Measurements from ENCODE around the gene SERINC2.

Gene SERINC2

DNA sequence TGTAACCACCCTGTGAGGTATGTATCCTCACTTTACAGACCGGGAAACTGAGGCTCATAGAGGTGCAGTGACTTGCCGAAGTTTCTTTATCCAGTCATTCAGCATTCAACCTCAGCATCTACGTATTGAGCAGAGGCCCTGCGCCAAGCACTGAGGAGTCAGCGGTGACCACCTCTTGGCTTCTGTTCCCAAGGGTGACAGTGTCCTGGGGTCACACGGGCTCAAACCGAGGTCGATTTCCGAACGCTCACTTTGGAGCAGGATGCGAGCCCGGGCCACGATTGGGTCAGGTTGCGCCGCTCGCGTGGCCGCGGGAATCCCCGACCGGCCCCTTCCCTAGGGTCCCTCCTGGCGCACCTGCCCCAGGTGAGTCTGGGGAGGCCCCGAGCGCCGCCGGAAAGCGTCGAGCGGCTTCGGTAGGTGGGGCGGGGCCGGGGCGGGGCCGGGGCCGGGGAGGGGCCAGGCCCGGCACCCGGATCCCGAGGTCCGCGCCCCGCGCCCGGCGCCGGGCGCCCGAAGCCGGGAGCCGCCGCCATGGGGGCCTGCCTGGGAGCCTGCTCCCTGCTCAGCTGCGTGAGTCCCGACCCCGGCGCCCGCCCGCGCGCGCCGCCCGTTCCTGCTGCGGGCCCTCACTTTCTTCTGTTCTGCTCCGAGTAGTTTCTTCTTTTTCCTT lies at the start of gene SERINC2:
Gene SERINC2 (plus strand): TSS at position 482 of the 673 bp plus-strand sequence. CDS start 53 bp downstream, at position 535.
- no peak for DNase-seq

DNA sequence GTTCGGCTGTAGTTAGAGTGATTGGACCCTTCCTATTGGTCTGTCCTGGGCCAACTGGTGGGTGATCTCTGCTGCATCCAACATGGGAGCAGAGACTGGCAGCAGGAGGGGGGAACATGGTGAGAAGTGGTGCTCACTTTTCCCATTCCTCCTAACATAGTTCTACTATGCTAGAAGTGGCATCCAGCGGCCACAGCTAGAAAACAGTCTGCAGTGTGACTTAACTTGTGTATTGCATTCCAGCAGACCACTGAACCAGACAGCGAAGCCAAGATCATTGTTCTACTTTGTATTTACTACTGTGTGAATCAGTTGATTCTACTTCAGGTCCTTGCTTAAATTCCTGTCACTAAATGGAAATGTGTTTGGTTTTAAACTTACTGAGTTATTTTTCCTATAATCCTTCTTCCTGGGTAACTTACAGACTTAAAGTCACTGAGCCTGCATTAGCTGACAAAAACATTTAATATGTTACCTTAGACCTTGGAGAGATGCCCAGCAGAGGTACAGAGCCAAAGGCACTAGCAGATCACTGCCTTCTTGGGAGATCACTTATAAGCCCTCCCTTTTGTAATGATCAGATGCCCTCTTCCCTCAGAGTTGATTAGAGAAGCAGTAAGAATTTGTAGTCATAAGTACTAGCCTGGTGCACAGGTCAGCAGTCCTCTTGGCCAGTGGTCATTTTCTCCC lies 48.3 kb upstream of the SERINC2 start:
- no peak for DNase-seq

DNA sequence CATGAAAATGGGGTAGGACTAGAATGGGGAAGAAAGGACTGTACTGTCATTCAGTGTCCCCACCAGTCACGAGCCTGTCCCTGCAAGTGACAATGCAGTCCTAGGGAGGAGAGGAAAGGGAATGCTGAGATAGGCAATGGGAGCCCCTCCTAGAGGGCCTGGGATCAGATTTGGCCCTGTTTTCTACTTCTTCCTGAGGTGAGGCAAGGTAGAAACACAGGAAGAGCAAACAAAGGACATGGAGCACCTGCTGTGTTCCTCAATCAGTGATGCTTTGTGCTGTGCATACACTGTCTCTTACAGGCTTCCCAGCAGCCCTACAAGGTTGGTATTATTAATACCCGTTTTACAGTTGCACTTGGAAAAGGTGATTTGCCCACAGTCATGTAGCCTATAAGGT lies 46.2 kb upstream of the SERINC2 start:
- DNase-seq: no peak

DNA sequence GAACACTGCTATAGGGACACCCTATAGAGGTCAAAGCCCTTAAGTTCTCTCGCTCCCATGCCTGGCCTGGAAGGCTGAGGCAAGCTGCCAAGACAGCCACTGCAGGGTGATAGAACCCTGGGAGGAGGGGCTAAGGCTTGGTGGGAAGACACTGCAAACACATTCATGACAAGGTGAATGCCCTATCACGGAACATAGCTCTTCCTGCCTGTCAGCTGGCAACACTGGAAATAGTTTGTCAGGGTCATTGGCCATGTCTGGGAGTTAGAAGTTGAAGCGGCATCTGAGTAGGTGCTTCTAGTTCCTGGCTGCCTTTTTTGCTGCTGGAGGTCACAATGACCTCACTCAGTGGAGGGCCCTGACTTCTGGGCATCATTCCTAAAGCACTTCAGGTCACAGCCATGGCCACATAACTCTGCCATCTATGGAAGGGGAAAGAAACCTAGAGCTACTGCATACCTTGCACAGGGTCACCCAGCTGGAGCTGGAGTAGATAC lies 44.4 kb upstream of the SERINC2 start:
- no peak for DNase-seq

DNA sequence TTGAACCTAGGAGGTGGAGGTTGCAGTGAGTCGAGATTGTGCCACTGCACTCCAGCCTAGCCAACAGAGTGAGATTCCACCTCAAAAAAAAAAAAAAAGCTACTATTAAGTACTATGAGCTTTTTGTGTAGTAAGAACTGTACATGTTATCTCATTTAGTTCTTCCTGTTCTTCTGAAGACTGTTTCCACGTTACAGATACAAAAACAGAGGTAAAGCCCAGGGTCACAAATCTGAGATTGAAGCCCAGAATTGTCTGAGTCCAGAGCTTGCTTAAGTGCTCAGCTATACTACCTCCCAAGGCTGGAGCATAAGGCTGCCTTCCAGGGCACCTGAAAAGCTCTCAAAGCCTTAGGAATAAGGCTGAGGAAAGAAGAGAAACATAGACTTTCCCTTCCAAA lies 43.0 kb upstream of the SERINC2 start:
- no peak for DNase-seq

DNA sequence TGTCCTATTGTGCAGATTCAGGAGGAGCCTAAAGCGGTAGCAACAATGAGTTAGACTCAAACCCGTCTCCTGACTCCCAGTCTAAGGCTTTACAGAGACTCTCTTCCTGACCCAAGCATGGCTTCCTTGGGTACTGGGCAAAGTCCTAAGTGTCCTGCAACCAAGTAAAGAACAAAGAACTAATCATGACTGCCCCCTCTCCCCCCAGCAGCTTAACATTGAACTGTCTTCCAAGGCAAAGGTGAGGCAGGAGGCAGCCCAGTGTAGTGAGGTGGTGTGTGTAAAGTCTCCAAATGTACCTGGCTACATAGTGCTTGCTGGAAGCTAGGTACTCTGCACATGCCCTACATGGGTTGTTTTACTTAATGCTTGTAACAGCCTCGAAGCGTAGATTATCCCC lies 42.4 kb upstream of the SERINC2 start:
- no peak for DNase-seq

DNA sequence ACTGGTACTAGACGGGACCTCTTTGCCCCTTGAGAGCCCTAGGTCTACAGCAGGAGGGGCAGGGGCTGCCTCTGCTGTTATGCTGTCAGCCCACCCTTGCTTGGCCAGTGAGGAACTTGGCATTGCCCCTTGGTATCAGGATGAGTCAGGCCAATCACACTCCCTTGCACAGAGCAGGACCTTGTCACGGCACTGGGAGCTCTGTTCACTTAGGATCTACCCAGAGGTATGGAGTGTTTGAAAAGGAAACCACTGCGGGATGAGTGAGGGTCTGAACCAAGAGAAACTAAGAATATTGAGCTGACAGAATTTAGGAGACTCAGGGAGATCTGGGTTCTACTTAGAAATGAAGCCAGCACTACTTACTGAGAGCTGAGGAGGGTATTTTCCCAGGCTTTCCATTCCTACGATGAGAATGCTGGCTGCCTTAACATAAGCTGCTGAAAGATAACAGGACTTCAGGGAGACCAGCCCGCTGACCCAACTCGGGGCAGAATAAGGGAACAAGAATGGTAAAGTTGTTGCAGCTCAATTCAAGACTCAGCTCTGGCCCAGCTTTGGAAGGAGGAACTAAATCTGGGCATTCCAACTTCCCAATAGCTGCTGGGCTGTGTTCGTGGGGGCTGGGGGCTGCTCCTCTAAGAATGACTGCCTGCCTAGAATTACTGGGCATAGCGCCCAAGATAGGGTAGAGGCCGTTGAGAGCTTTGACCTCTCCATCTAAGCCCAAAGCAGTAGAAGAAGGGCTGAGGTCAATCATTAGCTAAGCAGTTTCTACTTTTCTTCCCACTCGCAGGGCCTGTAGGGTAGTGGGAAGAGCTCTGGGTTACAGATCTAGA lies 41.7 kb upstream of the SERINC2 start:
- DNase-seq: no peak

DNA sequence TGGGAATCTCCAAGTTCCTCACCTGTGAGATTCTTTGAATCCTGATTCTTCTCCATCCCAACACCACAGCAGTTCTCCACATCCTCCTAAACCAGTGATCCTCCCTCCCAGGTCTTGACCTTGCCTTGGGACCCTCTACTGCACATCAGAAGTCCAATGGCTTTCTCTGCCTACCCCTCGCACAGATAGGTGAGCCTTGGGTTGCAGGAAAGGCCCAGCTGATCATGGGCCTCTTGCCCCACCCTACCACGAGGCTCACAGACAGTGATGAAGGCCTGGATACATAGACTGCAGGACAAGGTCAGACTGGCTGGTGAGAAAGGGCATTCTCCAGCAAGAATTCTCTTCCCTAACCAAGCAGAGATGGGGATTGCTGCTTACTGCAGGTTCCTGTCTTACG lies 41.0 kb upstream of the SERINC2 start:
- no peak for DNase-seq

DNA sequence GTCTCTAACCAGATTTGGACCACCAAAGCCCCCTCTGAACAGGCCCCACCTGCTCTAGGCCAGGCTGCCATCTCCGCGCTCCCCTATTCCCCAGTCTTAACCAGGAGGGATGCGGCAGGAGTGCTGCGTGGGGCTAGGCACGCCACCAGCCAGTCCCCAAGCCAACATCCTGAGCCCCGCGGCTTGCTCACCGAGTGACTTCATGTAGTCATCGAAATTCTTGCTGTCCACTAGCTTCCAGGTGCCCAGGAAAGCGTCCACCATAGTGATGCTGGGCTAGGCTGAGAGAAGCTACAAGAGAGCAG lies 40.3 kb upstream of the SERINC2 start:
- DNase-seq: no peak

DNA sequence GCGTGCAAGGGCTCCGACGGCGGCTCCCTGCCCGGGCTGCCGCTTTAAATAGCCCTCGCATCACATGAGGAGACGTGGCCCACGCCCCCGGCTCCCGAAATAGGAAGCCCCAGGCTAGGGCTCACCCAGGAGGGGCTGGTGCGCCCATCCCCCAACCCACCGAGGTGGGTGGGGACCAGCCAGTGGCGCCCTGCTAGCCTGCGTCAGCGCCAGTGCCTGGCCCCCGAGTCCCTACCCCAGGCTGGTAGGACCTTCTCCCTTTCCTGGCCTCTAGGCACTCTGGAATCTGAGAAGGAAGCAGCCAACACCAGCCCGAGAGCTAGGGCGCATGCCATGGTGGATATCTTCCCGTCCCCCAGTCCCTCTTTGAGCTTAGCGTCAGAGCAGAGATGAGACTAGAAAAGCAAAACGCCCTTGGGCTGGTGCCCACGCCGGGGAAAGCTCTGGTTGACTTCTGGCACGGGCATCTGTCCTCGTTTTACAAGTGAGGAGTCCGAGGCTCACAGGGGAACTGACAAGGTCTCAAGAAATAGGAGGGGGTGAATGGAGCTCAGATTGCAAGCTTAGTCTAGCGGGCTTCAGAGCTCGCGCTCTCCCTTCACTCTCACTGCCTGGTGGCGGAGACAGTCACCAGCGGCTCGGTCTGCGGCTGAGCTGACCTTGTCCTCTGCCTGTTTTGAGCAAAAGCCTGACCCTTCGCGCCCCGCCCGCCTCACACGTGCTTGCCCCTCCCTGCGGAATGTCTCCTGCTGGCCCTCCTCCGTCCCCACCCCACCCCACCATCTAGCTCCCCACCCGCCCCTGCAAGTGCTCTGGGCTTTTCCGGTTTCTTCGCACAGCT lies 39.7 kb upstream of the SERINC2 start, which contains the start of gene FABP3:
Gene FABP3 (minus strand): TSS at position 21 of the 841 bp plus-strand sequence. CDS start 62 bp downstream, outside the sequence.
- peak; percentile 13 for DNase-seq

DNA sequence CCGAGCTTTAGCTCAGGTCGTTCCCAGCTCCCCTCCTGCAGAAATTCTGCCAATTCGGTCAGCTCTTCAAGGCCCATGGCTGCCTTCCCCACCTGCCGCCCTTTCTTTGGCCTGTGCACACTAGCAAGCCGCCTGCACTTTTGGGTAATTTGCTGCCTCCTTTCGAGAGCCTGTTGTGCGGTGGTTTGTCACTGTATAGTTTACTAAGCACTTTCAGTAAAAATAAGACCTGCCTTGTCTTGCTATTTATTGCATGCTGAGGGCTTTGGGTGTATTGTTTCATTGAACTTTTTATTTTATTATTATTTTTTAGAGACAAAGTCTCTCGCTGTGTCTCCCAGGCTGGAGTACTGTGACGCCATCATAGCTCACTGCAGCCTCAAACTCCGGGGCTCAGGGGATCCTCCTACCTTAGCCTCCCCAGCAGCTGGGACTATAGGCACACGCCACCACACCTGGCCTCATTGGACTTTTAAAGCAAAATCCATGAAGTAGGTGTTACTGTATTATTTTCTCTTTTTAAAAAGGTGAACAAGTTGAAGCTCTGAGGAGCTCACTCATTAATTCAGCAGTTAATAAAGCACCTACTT lies 39.0 kb upstream of the SERINC2 start:
- DNase-seq: no peak

DNA sequence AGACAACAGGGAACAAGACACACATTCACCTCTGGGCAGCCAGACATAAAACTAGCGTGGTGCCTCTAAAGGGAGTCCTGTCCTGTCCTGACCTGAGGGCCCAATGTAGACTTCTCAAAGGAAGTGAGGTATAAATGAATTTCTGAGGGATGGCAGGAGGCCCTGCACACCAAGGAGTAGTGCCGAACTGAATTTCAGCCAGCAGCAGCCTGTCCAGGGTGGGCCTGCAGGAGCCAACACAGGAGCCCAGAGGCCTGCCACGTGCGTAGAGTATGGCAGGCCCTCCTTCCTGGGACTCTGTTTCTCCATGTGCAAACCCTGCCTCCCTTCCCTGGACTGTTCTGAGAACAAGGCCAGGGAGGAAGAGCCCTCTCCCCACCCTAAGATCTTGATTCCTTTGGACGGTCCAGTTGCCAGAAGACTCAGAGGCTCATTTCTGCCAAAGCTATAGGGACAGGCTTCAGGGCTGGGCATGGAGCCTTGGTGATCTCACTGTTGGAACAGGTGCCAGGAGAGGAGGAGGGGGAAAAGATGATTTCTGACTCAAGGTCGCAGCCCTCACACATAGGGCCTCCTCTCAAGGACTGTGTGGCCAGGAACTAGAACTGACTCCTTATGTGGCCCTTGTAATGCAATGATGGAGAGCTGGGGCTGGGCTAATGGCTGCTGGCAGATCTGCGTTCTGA lies 38.4 kb upstream of the SERINC2 start:
- DNase-seq: no peak

DNA sequence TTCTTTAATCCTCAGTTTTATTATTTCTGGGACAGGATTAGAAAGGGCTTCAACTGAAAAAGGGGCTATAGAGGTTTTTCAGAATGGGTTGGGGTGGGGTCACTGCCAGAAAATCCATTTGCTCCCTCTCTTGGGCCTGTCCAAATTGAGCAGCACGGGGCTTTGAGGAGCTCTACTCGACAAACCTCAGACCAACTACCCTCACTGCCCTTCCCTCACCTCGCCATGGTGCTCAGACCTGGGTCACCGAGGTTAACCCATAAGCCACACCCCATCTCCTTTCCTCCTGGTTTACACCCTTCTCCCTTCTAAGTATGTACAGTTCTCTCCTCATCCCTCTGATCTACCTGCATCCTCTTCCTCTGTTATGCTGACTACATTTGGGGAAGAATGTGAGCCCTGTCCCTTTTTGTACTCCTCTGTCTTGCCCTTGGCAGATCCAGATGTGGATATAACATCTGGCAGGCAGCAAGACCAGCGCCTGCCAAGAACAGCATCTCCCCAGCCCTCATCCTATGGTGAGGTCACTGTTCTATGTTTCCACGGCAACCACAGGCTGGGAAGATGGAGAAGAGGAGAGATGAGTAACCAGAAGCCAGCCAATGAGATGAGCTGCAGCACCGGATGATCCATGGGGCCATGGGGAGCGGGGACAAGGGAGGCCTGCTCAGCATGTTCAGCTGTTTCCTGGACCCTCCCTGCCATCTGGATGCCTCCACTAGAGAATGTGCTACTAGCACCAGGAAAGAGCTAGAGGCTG lies 36.5 kb upstream of the SERINC2 start:
- DNase-seq: no peak

DNA sequence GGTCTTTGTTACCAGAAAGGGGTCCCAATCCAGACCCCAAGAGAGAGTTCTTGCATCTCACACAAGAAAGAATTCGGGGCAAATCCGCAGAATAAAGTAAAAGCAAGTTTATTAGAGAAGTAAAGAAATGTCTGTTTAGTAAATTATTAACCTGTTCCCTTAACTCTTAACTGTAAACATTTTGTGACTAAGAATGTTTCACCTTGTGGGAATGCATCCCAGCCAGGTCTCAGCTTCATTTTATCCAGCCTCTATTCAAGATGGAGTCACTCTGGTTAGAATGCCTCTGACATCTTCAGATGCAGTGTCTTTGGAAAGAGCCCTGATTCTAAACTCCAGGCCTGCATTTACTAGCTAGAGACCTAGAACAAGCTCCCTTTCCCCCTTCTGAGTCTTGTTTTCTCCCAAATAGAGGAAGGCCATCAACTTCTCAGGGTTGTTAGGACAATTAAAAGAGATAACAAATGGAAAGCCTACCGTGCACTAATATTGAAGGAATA lies 35.6 kb upstream of the SERINC2 start:
- DNase-seq: no peak

DNA sequence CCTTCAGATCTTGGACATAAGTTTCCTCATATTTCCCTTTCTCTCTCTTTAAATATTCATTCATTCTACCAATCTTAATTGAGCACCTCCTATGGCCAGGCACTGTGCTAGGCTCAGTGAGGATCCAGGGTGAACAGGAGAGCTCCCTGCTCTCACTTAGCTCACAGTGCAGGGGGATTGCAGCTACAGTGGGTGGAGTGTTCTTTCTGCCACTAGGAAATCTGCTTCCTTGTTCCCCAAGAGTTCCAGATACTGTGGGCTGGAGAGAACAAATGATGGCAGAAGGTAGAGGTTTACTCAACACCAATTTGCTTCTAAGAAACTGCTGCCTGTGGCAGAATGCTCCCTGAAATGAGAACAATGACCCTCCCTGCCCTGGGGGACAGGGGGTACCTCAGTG lies 35.0 kb upstream of the SERINC2 start:
- DNase-seq: no peak

DNA sequence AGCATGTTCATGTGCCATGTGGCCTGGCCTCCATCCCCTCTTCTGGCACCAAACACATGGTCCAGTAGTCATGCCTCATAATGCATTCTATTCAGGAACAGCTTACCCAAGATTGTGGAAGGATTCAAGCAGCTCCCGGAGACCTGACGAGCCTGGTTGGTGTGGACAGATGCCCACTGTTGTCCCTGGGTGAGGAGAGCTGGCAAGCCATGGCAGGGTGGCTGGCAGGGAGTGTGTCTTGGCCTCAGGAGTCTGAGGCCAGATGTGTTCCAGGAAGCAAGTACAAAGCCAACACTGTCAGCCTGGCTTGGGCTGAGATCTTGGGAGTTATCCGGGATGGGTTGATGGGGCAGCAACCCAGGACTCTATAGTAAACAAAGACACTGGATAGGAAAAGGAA lies 32.8 kb upstream of the SERINC2 start:
- no peak for DNase-seq

DNA sequence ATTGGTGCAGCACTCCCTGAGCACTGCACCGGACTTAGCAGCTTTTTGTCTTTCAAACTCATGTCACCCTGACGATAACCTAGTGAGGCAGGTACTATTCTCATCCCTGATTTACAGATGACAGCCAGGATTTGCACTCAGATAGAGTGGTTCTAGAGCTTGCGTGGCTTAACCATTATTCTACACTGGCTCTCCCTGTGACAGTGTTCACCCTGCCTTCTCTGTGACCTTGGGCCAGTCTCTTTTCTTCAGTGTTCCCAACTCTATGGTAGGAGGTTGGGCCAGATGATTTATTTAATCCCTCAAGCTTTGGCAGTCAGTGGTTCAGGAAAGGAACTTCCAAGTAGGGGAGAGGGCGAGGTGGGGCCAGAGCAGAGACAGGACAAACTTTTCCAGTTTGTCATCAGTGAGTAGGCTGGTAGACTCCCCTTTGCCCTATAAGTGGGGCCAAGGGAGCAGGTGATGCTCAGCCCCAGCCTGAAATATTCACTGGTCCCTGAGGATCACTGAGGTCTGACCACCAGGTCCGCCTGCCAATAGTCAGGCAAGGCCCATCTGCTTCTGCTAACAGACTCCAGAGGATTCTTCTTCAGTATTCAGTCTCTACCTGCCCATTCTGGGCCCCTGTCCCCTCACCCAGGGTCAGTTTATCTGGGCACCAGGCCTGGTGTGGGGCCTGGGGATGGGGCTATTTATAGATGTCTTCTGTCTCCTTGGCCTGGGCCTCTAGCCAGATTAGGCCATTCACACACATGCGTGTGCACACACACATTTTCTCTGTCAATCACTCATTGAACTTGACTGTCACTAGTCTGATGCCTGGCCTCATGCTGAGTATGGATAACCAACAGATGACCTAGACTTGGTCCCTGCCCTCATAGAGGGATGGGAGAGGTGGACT lies 31.4 kb upstream of the SERINC2 start:
- no peak for DNase-seq

DNA sequence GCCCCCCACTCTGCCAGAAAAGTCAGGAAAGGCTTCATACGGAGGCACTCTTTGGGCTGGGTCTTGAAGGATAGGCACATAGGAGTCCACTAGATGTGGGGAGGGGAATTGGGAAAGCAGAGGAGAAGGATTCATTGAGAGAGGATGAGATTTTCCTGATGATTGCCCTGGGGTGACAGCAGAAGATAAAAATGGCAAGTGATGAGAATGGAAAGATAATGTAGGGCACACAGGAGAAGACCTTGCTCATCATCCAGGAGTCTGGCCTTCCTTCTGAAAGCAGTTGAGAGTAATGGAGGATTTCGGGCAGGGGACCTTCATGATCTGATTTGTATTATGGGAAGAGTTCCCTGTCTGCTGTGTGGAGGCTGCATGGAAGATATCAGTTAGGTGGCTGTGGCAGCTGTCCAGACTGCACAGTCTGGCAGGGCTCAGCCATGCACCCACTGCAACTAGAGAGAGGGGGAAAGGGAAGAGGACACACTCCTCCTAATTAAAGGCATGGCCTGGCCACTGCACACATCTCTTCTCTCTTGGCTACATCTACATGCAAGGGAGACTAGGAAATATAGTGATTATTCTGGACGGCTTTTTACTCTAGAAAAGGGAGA lies 30.5 kb upstream of the SERINC2 start:
- no peak for DNase-seq

DNA sequence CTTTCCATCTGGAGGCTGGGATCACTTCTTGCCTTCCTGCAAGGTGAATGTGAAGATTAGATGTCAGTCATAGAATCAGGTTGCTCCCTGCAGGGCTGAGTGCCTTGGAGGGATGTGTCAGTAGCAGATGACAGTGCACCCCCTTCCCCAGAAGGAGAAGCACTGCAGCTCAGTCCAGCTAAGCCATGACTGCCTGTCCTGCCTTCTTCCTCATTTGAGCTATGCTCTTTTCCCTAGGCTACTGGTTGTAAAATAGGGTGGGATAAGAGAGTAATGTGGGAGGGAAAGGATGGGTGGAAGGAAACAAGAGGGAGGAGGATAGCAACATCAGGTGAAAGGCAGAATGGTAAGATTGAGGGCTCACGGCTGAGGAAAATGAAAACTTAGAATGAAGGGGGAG lies 29.0 kb upstream of the SERINC2 start:
- no peak for DNase-seq
